ENCODE results near the gene LRRK2.

GRCh38 chr12:40331886-40332285 lies 107.1 kb downstream of the LRRK2 start:
- no peak for TF ChIP-seq CTCF (IDR thresholded peaks at IDR 0.05)
- TF ChIP-seq POLR2A (IDR thresholded peaks at IDR 0.05) = no peak
